GM12801 (cell line): ENCODE results near the gene VWA2.

ENCODE experiments used
- CTCF ChIP-seq: IDR thresholded peaks from one replicate; pipeline ENCODE4 v1.5.1; 2011; ENCODE audit warnings: control low read depth; ENCODE audit not compliant: insufficient read length; ENCODE audit errors: extremely low read depth

The VWA2 gene

DNA sequence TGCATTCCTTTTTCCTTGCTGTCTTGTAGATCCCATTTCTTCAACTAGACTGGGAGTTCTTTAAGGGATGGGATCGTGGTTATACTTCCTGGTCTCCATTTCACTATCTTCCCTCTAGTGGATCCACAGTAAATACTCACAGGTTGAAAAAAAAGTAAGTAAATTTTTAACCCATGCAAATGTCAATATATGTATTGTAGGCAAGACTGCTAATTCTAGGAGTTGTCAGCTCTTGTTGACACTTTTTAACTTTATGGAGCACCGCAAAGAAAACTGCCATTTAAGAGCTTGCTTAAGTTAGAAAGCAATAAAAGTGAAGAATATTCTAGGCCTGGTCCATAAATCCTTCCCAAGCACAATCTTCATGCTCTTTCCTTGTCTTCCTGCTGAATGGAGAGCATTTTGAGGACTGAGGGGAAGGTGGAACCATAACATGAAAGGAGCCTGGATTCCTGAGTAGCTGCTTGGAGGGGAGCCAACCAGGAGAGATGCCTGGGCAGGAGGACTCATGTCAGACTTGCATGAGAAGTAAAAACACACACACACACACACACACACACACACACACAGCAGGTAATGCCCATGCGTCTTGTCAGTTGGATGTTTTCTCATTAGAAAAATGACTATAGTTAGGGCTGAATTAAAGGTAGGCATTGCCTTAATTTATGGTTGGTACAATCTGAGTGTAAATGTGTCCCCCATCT is 32.2 kb downstream of the VWA2 start:
- TF ChIP-seq CTCF: no peak

- TF ChIP-seq CTCF: no peak
These were observed 32.7 kb downstream of the VWA2 start for GRCh38 chr10:114271779-114272167.

DNA sequence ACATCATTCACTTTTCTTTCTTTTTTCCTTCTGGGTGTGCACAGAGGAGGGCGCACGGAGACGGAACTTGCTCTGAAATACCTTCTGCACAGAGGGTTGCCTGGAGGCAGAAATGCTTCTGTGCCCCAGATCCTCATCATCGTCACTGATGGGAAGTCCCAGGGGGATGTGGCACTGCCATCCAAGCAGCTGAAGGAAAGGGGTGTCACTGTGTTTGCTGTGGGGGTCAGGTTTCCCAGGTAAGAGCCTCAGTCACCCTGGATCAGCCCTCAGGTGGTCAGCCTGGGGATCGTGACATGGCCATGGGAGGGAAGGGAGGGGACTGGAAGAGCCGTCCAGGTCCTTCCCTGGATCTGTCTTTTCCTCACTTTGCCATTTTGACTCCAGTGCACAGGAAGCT is 33.6 kb downstream of the VWA2 start:
- no peak for TF ChIP-seq CTCF

- TF ChIP-seq CTCF: no peak
These were observed 34.9 kb downstream of the VWA2 start for GRCh38 chr10:114273910-114274309.

GRCh38 chr10:114274616-114275453 is 35.8 kb downstream of the VWA2 start:
- no peak for TF ChIP-seq CTCF

DNA sequence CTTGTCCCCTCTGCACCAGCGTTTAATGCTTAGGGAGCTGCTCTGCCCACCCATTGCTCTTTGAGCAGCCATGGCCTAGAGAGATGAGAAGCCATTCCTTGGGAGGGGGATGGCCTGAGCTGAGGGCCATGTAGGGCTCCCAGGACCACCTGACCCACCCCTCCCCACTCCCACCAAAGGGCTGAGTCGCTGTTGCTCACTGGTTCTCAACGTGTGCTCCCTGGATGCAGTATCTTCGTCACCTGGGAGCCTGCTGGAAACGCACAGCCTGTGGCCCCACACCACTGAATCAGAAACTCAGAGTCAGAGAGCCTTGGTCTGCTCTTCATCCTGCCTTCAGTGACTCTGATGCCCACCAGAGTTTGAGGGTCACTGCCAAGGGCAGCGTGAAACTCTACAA is 37.0 kb downstream of the VWA2 start:
- TF ChIP-seq CTCF: no peak

DNA sequence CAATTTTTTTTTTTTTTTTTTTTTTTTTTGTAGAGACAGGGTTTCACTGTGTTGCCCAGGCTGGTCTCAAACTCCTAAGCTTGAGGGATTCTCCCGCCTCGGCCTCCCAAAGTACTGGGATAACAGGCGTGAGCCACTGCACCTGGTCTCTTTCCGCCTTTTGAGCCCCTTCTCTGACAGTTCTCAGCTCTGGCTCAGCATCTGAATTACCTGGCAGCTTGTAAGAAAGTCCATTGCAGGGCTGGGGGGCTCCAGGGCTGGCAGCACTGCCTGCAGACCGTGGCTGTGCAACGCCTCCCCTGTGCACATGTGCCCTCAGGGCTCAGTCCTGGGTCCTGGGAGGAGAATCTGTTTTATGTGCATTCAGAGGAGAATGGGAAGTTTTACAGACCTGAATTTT is 37.6 kb downstream of the VWA2 start:
- no peak for TF ChIP-seq CTCF
